Measurements from ENCODE around the gene PRR5.

The PRR5 gene

GRCh38 chr22:44691796-44692661, 10.0 kb upstream of the PRR5 start:
- no peak overlapping the region for H3K4me3 ChIP-seq (replicated peaks; ENCODE audit: low read depth, low read length)
- no peak for DNase-seq (ENCODE audit: extremely low read depth, low read depth)
- TF ChIP-seq, protein P1, sequence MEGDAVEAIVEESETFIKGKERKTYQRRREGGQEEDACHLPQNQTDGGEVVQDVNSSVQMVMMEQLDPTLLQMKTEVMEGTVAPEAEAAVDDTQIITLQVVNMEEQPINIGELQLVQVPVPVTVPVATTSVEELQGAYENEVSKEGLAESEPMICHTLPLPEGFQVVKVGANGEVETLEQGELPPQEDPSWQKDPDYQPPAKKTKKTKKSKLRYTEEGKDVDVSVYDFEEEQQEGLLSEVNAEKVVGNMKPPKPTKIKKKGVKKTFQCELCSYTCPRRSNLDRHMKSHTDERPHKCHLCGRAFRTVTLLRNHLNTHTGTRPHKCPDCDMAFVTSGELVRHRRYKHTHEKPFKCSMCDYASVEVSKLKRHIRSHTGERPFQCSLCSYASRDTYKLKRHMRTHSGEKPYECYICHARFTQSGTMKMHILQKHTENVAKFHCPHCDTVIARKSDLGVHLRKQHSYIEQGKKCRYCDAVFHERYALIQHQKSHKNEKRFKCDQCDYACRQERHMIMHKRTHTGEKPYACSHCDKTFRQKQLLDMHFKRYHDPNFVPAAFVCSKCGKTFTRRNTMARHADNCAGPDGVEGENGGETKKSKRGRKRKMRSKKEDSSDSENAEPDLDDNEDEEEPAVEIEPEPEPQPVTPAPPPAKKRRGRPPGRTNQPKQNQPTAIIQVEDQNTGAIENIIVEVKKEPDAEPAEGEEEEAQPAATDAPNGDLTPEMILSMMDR (IDR thresholded peaks at IDR 0.05; ENCODE audit: low read depth, low read length, missing control alignments), result no peak

DNA sequence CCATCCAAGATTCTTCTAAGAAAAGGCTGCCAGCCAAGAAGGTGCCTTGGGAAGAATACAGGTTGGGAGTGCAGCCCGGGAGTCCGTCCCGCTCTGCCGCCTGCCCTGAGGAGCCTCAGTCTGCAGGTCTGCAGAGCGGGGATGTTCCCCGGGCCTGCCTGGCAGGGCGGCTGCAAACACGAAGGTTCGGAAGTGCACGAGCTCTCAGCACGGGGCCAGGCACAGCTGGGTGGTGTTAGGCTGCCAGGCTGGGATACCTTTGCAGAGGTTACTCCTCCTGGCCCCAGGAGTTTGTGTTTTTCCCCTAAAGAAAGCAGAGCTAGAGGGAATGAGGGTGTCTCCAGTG, 9.4 kb upstream of the PRR5 start:
- H3K4me3 ChIP-seq (replicated peaks; ENCODE audit: low read depth, low read length), result no peak overlapping the region
- DNase-seq (ENCODE audit: extremely low read depth, low read depth), result no peak
- TF ChIP-seq, protein P1 (IDR thresholded peaks at IDR 0.05; ENCODE audit: low read depth, low read length, missing control alignments), result no peak

- H3K4me3 ChIP-seq (replicated peaks; ENCODE audit: low read depth, low read length), result no peak overlapping the region
- DNase-seq (ENCODE audit: extremely low read depth, low read depth), result no peak
- TF ChIP-seq, protein P1 (IDR thresholded peaks at IDR 0.05; ENCODE audit: low read depth, low read length, missing control alignments), result no peak
These were observed 8.9 kb upstream of the PRR5 start for GRCh38 chr22:44693145-44693544.

- no peak overlapping the region for H3K4me3 ChIP-seq (replicated peaks; ENCODE audit: low read depth, low read length)
- no peak for DNase-seq (ENCODE audit: extremely low read depth, low read depth)
- TF ChIP-seq, protein P1 (IDR thresholded peaks at IDR 0.05; ENCODE audit: low read depth, low read length, missing control alignments), result no peak
These were observed 8.2 kb upstream of the PRR5 start for GRCh38 chr22:44693756-44694155.

DNA sequence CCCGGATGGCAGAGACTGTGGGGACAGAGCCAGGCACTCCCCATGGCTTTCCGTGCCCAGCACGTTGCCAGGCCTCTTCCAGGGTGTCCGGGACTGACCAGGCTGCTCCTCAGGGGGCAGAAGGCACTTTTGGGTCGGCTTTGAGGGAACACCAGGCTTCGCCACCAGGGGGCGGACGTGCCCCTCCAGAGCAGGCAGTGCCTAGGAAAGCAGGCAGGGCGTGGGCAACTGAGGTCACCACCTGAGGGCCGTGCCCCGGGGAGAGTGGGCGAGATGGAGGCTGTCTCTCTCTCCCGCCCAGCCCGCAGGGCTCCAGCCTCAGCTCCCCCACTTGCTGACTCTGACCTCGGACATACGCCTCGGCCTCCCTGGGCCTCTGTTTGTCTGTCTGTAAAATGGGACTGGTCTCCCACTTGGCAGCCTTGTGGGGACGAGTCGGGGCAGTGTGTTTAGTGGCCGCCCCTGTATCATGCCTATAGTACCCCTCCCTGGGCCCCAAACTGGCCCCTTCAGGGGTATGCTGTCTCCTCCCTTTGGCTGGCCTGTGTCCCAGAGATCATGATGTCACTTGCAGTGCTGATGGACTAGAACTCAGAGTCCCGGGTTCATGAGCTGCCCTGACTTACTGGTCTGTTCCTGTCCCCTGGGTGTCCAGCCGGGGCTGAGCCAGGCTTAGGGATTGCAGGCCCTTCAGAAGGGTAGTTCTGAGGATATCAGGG, 4.4 kb upstream of the PRR5 start:
- no peak overlapping the region for H3K4me3 ChIP-seq (replicated peaks; ENCODE audit: low read depth, low read length)

GRCh38 chr22:44698531-44699421, 3.2 kb upstream of the PRR5 start:
- TF ChIP-seq, protein P1 (IDR thresholded peaks at IDR 0.05; ENCODE audit: low read depth, low read length, missing control alignments), result no peak
- peak overlapping the region; percentile 20; the same call in 1 of the 2 replicates for H3K4me3 ChIP-seq (replicated peaks; ENCODE audit: low read depth, low read length)
- peak; percentile 73 for DNase-seq (ENCODE audit: extremely low read depth, low read depth)

More for the DNA sequence above, 4.4 kb upstream of the PRR5 start:
- peak; percentile 39 for DNase-seq (ENCODE audit: extremely low read depth, low read depth)
- TF ChIP-seq, protein P1 (IDR thresholded peaks at IDR 0.05; ENCODE audit: low read depth, low read length, missing control alignments), result peak; percentile 95
